Stimulated activated CD4-positive, alpha-beta T cell treated with anti-CD3 and anti-CD28 coated beads, Interleukin-1b, Interleukin-23, amount 100 ng/mL, for 1 hour (primary cell): Measurements from ENCODE around the gene PGAM2.

Experiments
- DNase-seq, 2 donors: peaks; one replicate each; pipeline ENCODE4 v3.0.0-alpha.2; 2020; ENCODE audit warnings: low read depth in 2 of 2

The PGAM2 gene

GRCh38 chr7:44103566-44103922, 38.2 kb upstream of the PGAM2 start:
- no peak for DNase-seq

GRCh38 chr7:44102846-44103565, 37.6 kb upstream of the PGAM2 start:
- DNase-seq = no peak

GRCh38 chr7:44101966-44102845, 36.8 kb upstream of the PGAM2 start:
- no peak for DNase-seq

GRCh38 chr7:44101303-44101965, 36.1 kb upstream of the PGAM2 start:
- DNase-seq = no peak

GRCh38 chr7:44100458-44101302, 35.3 kb upstream of the PGAM2 start:
- DNase-seq = no peak

- no peak for DNase-seq
These were observed 34.3 kb upstream of the PGAM2 start for GRCh38 chr7:44099669-44100068.

- no peak for DNase-seq
These were observed 33.0 kb upstream of the PGAM2 start for GRCh38 chr7:44098092-44099068.

- no peak for DNase-seq
These were observed 31.9 kb upstream of the PGAM2 start for GRCh38 chr7:44097064-44097932.

- DNase-seq = no peak
These were observed 31.0 kb upstream of the PGAM2 start for GRCh38 chr7:44096326-44096881.

- DNase-seq = no peak
These were observed 30.4 kb upstream of the PGAM2 start for GRCh38 chr7:44095781-44096180.

- DNase-seq = no peak
These were observed 29.7 kb upstream of the PGAM2 start for GRCh38 chr7:44094883-44095592.

GRCh38 chr7:44094365-44094764, 29.0 kb upstream of the PGAM2 start:
- DNase-seq = no peak

- no peak for DNase-seq
These were observed 27.8 kb upstream of the PGAM2 start for GRCh38 chr7:44093102-44093641.

- no peak for DNase-seq
These were observed 22.8 kb upstream of the PGAM2 start for GRCh38 chr7:44087911-44088838.

GRCh38 chr7:44086627-44087026, 21.3 kb upstream of the PGAM2 start:
- DNase-seq = no peak

- DNase-seq = no peak
These were observed 20.2 kb upstream of the PGAM2 start for GRCh38 chr7:44085546-44085945.

GRCh38 chr7:44084701-44085100, 19.3 kb upstream of the PGAM2 start:
- DNase-seq = no peak
